Activated CD4-positive, alpha-beta T cell treated with anti-CD3 and anti-CD28 coated beads, Interleukin-2, amount 50 U/mL, for 4 hours (primary cell): ENCODE data around the gene FLNB.
"Not testable (repeated sequence)": the region's sequence is repeated elsewhere in the genome, so short reads cannot be mapped to it uniquely, and the experiment has no call there.

Experiments
- DNase-seq, 2 experiments: peaks; one replicate each; pipeline ENCODE4 v3.0.0-alpha.2; 2020

FLNB gene

GRCh38 chr3:57981483-57982087 is 26.6 kb upstream of the FLNB start:
- DNase-seq: no peak

- DNase-seq: no peak
Measured at GRCh38 chr3:57982561-57983243, 25.5 kb upstream of the FLNB start.

- DNase-seq: peak; percentile 37 to 38
Measured at GRCh38 chr3:57983734-57984518, 24.3 kb upstream of the FLNB start.

GRCh38 chr3:57985176-57985983 is 22.8 kb upstream of the FLNB start:
- DNase-seq: no peak

- no peak for DNase-seq
Measured at GRCh38 chr3:57985984-57986246, 22.3 kb upstream of the FLNB start.

- DNase-seq: no peak
Measured at GRCh38 chr3:57986261-57986660, 22.0 kb upstream of the FLNB start.

- DNase-seq: not testable (repeated sequence)
Measured at GRCh38 chr3:57989198-57989597, 19.0 kb upstream of the FLNB start.

- DNase-seq: no peak
Measured at GRCh38 chr3:57989646-57990045, 18.6 kb upstream of the FLNB start.

GRCh38 chr3:57992452-57993213 is 15.6 kb upstream of the FLNB start:
- no peak for DNase-seq

- DNase-seq: no peak
Measured at GRCh38 chr3:57998366-57999283, 9.6 kb upstream of the FLNB start.

GRCh38 chr3:57999417-58000115 is 8.7 kb upstream of the FLNB start:
- no peak for DNase-seq

GRCh38 chr3:58000306-58001085 is 7.7 kb upstream of the FLNB start:
- DNase-seq: no peak

GRCh38 chr3:58001086-58001467 is 7.1 kb upstream of the FLNB start:
- DNase-seq: no peak

- no peak for DNase-seq
Measured at GRCh38 chr3:58001979-58002378, 6.2 kb upstream of the FLNB start.

- no peak for DNase-seq
Measured at GRCh38 chr3:58003093-58003492, 5.1 kb upstream of the FLNB start.

- no peak for DNase-seq
Measured at GRCh38 chr3:58004973-58005372, 3.2 kb upstream of the FLNB start.

GRCh38 chr3:58005669-58006068 is 2.6 kb upstream of the FLNB start:
- no peak for DNase-seq

GRCh38 chr3:58006661-58007060 is 1.6 kb upstream of the FLNB start:
- DNase-seq: no peak

GRCh38 chr3:58009026-58009748 is 965 bp downstream of the FLNB start:
- peak; percentile 12 to 27 for DNase-seq
